Stimulated activated naive CD8-positive, alpha-beta T cell treated with anti-CD3 and anti-CD28 coated beads, Interleukin-15, amount 100 ng/mL, for 72 hours (primary cell): ENCODE results near the gene KAZN.

Source experiments
- ATAC-seq: fragments of 150-1000 bp; cut with Tn5 transposase; 2 replicates; pipeline ENCODE4 v1.10.0; 2021; ENCODE audit warnings: mild to moderate bottlenecking, moderate library complexity
- DNase-seq, 2 donors: peaks; one replicate each; pipeline ENCODE4 v3.0.0; 2021 to 2022
- H3K27ac Mint-ChIP-seq, 2 donors: one replicate each; pipeline ENCODE4 v1.8.0; 2022; ENCODE audit warnings: mild to moderate bottlenecking in 2 of 2, mixed read lengths in 2 of 2, moderate library complexity in 2 of 2
- H3K27me3 Mint-ChIP-seq: one replicate; pipeline ENCODE4 v1.8.0; 2022; ENCODE audit warnings: mixed read lengths
- H3K4me1 Mint-ChIP-seq: one replicate; pipeline ENCODE4 v1.8.0; 2022; ENCODE audit warnings: mild to moderate bottlenecking, mixed read lengths
- H3K4me3 Mint-ChIP-seq, 2 donors: one replicate each; pipeline ENCODE4 v1.8.0; 2022; ENCODE audit warnings: mild to moderate bottlenecking in 2 of 2, mixed read lengths in 2 of 2, moderate library complexity in 1 of 2
- H3K9me3 Mint-ChIP-seq, 2 donors: one replicate each; pipeline ENCODE4 v1.8.0; 2022; ENCODE audit warnings: mixed read lengths in 2 of 2

KAZN gene

DNA sequence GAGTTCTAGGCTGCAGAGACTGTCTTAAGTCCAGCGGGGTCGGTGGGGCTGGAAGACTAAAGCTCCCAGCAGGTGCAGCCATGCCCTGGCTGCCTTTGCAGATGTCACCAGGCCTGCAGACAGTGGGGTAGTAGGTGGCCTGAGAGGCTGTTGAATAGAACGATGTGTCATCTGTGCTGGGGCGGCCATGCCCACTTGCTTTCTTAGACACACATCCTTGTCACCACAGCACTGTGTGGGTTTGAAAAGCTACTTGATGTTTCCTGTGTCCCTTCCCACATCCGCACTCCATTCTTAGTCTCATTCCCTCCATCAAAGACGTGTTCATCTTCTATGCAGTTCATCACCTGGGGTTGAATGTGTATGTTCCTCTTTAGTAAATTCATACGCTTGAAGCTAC, 370.5 kb downstream of the KAZN start:
- peaks cover 0 to 6% of the 10 kb centered on the region in 2 donors for H3K9me3 Mint-ChIP-seq
- peak; percentile 99 for ATAC-seq

GRCh38 chr1:14970115-14970798, 371.8 kb downstream of the KAZN start:
- no peak for ATAC-seq
- H3K27me3 Mint-ChIP-seq: no peaks in the 10 kb centered on the region
- peak; percentile 2 to 20 for DNase-seq
- H3K9me3 Mint-ChIP-seq: peaks cover 0 to 10% of the 10 kb centered on the region in 2 donors
- peaks cover 23% of the 10 kb centered on the region for H3K4me1 Mint-ChIP-seq
- no peak overlapping the region for H3K4me3 Mint-ChIP-seq
- no peak overlapping the region for H3K27ac Mint-ChIP-seq

More for the DNA sequence above, 370.5 kb downstream of the KAZN start:
- Mint-ChIP-seq H3K4me1 (peaks cover 23% of the 10 kb centered on the region), H3K4me3 (peak overlapping the region; percentile 32 to 34), H3K27me3 (no peaks in the 10 kb centered on the region), H3K27ac (peak overlapping the region in 1 of 2 donors; percentile 57)
- peak; percentile 19 to 59 for DNase-seq

GRCh38 chr1:14970799-14971141, 372.3 kb downstream of the KAZN start:
- ATAC-seq: no peak
- no peak overlapping the region for H3K4me3 Mint-ChIP-seq
- H3K27me3 Mint-ChIP-seq: no peaks in the 10 kb centered on the region
- H3K4me1 Mint-ChIP-seq: peaks cover 23% of the 10 kb centered on the region
- no peak for DNase-seq
- no peak overlapping the region for H3K27ac Mint-ChIP-seq
- H3K9me3 Mint-ChIP-seq: peaks cover 0 to 10% of the 10 kb centered on the region in 2 donors

- no peaks in the 10 kb centered on the region for H3K27me3 Mint-ChIP-seq
- H3K4me1 Mint-ChIP-seq: peaks cover 23% of the 10 kb centered on the region
- peaks cover 0 to 10% of the 10 kb centered on the region in 2 donors for H3K9me3 Mint-ChIP-seq
- ATAC-seq (no peak), DNase-seq (no peak)
- no peak overlapping the region for H3K27ac Mint-ChIP-seq
- H3K4me3 Mint-ChIP-seq: no peak overlapping the region
These were observed 372.7 kb downstream of the KAZN start for GRCh38 chr1:14971221-14971620.

GRCh38 chr1:14972107-14972506, 373.6 kb downstream of the KAZN start:
- Mint-ChIP-seq H3K4me3 (no peak overlapping the region), H3K9me3 (peaks cover 0 to 10% of the 10 kb centered on the region in 2 donors), H3K4me1 (peaks cover 23% of the 10 kb centered on the region), H3K27ac (no peak overlapping the region), H3K27me3 (no peaks in the 10 kb centered on the region)
- ATAC-seq (no peak), DNase-seq (no peak)

- H3K4me3 Mint-ChIP-seq: no peak overlapping the region
- no peaks in the 10 kb centered on the region for H3K27me3 Mint-ChIP-seq
- DNase-seq: no peak
- ATAC-seq: no peak
- H3K9me3 Mint-ChIP-seq: peaks cover 0 to 10% of the 10 kb centered on the region in 2 donors
- H3K4me1 Mint-ChIP-seq: peaks cover 21% of the 10 kb centered on the region
- H3K27ac Mint-ChIP-seq: no peak overlapping the region
These were observed 375.3 kb downstream of the KAZN start for GRCh38 chr1:14973773-14974172.

- Mint-ChIP-seq H3K27me3 (no peaks in the 10 kb centered on the region), H3K4me1 (peaks cover 15% of the 10 kb centered on the region), H3K9me3 (peaks cover 0 to 10% of the 10 kb centered on the region in 2 donors), H3K27ac (no peak overlapping the region), H3K4me3 (no peak overlapping the region)
- ATAC-seq: no peak
- no peak for DNase-seq
These were observed 375.9 kb downstream of the KAZN start for GRCh38 chr1:14974361-14974760.

DNA sequence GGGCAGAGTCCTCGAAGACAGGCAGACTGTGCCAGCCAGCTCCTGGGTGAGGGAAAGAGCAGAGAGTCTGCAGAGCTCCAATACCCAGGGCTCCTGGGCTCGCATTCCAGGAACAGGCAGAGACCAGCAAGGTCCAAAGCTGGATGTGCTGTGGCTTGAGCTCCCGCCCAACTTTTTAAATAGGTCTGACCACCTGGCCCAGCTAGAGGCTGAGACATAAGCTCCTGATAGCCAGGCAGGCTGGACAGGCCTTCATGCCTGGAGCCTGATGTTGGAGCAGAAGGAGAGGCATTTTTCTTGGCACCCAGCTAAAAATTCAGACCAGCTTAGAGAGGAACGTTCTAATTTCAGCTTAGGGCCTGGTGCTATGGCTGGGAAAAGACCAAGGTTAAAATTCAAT, 376.6 kb downstream of the KAZN start:
- Mint-ChIP-seq H3K27me3 (no peaks in the 10 kb centered on the region), H3K4me1 (peaks cover 11% of the 10 kb centered on the region), H3K4me3 (no peak overlapping the region), H3K9me3 (peaks cover 0 to 10% of the 10 kb centered on the region in 2 donors), H3K27ac (no peak overlapping the region)
- ATAC-seq (no peak), DNase-seq (no peak)

DNA sequence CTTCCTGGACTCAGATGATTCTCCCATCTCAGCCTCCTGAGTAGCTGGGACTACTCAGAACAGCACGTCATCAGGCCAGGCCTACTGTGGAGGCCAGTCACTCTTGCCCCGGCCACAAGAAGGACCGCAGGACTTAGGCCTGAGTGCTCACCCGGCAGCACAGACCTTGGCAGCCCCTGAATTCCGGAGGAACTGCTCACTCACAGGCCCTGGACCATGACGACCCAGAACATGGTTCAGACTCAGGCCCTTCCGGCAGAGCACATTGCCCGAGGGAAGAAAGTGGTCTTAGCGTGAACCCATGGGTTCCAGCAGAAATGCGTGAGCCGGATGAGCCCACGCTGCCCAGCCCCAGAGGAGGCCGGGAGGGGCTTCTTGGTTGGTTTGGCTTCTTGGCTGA, 377.8 kb downstream of the KAZN start:
- no peak for DNase-seq
- Mint-ChIP-seq H3K27me3 (no peaks in the 10 kb centered on the region), H3K4me1 (peaks cover 6% of the 10 kb centered on the region), H3K27ac (no peak overlapping the region), H3K4me3 (no peak overlapping the region), H3K9me3 (peaks cover 0 to 10% of the 10 kb centered on the region in 2 donors)
- ATAC-seq: no peak

GRCh38 chr1:14977338-14977931, 378.9 kb downstream of the KAZN start:
- no peak for DNase-seq
- Mint-ChIP-seq H3K4me1 (no peaks in the 10 kb centered on the region), H3K27me3 (no peaks in the 10 kb centered on the region), H3K27ac (peak overlapping the region in 1 of 2 donors; percentile 59), H3K4me3 (no peak overlapping the region), H3K9me3 (peaks cover 0 to 10% of the 10 kb centered on the region in 2 donors)
- ATAC-seq: no peak

DNA sequence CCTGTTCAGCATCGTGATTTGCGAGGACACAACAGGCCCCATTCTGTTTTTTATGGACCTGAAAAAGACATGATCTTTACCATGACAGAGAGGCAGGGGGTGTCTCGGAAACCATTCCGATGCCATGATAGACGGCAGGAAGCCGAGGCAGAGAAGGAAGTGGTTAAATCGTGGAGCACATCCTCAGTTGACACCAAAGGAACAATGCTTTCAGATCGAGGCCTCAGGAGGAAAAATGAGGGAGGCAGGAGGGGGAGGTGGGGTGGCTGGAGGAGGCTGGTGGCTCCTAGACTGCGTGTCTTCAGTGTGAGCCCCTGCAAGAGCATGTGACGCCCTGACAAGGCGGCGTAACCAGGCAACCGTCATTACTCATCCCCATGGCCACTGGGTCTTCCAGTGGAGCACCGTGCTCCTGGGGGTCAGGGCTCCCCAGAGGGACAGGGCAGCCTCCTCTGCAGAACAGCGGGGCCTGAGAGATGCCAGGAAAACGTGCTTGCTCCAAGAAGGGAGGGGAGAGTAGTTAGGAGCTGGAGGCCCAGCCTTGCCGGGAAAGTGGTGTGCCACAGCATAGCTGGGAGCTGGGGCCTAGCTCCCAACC, 382.2 kb downstream of the KAZN start:
- H3K4me1 Mint-ChIP-seq: no peaks in the 10 kb centered on the region
- DNase-seq: no peak
- H3K27ac Mint-ChIP-seq: no peak overlapping the region
- H3K9me3 Mint-ChIP-seq: no peaks in the 10 kb centered on the region
- H3K4me3 Mint-ChIP-seq: no peak overlapping the region
- ATAC-seq: no peak
- H3K27me3 Mint-ChIP-seq: no peaks in the 10 kb centered on the region

DNA sequence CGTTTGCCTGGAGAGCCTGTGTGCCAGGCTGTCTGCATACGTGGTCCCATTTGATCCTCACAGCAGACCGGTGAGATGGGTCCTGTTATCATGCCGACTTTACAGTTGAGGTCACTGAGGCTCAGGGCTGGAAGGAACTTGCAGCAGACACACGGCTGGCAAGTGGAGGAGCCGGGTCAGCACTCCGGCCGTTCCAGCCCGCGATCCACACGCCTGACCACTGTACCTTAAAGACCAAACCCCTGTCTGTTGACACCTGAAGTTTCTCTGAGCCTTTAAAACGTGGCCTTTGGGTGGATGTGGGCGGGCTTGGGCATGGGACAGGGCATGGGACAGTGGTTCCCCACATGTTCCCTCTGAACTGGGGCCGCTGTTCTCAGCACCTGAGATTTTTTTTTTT, 383.5 kb downstream of the KAZN start:
- H3K27ac Mint-ChIP-seq: no peak overlapping the region
- no peak overlapping the region for H3K4me3 Mint-ChIP-seq
- DNase-seq (no peak), ATAC-seq (no peak)
- H3K9me3 Mint-ChIP-seq: no peaks in the 10 kb centered on the region
- no peaks in the 10 kb centered on the region for H3K4me1 Mint-ChIP-seq
- no peaks in the 10 kb centered on the region for H3K27me3 Mint-ChIP-seq

DNA sequence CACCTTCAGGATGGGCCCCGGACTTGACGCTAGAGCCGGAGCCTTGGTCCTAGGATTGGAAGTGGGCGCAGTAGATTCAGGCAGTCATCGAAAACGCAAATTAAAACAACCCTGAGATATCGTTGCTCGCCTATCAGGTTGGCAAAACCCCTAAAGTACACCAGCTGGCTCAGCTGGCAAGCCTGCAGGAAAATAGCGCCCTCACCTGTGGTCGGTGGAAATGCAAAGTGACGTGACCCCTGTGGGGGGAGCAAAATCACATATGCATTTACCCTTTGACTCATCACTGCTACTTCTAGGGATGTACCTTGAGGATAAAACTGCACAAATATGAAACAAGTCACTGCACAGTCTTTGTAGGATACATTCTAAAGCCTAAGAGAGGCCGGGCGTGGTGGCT, 384.8 kb downstream of the KAZN start:
- Mint-ChIP-seq H3K9me3 (no peaks in the 10 kb centered on the region), H3K27ac (no peak overlapping the region), H3K4me1 (no peaks in the 10 kb centered on the region), H3K4me3 (no peak overlapping the region), H3K27me3 (no peaks in the 10 kb centered on the region)
- no peak for DNase-seq
- no peak for ATAC-seq

- no peaks in the 10 kb centered on the region for H3K27me3 Mint-ChIP-seq
- H3K4me3 Mint-ChIP-seq: no peak overlapping the region
- H3K27ac Mint-ChIP-seq: no peak overlapping the region
- ATAC-seq: no peak
- H3K9me3 Mint-ChIP-seq: no peaks in the 10 kb centered on the region
- no peak for DNase-seq
- H3K4me1 Mint-ChIP-seq: no peaks in the 10 kb centered on the region
These were observed 387.7 kb downstream of the KAZN start for GRCh38 chr1:14986168-14986567.

DNA sequence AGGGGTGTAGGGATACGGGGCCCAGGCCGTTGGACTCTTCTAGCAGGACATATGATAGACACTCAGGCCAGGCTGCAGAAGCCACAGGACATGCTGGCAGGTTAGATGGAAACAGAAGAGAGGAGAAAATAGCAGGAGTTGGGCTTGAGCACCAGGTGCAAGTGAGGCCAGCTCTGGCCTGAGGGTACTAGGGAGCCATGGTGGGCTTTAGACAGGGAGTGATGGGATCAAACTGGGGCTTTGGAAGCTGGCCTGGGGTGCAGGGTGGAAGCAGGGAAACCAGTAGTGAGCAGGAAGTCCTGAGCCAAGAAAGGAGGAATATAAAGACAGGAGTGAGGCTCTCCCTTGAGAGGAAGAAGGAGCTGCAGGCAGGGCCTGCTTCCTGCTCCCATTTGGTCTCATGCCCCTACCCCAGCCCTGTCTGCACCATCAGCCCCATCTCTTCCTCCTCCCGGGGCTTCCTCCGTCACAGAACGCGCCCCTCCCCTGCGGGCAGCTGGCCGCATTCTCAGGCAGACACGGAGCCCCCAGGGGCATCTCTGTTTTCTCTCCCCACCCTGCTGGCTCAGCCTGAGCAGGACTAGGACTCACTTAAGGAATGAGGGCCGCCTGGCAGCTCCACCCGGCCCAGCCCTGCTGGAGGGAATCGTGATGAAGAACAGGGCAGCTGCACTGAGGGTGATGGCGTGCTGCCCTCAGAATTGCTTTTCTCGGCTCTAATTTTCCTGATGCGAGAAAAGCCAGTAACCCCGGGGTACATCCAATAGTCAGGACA, 389.5 kb downstream of the KAZN start:
- Mint-ChIP-seq H3K9me3 (no peaks in the 10 kb centered on the region), H3K4me1 (no peaks in the 10 kb centered on the region), H3K4me3 (no peak overlapping the region), H3K27ac (no peak overlapping the region), H3K27me3 (no peaks in the 10 kb centered on the region)
- ATAC-seq (no peak), DNase-seq (no peak)

DNA sequence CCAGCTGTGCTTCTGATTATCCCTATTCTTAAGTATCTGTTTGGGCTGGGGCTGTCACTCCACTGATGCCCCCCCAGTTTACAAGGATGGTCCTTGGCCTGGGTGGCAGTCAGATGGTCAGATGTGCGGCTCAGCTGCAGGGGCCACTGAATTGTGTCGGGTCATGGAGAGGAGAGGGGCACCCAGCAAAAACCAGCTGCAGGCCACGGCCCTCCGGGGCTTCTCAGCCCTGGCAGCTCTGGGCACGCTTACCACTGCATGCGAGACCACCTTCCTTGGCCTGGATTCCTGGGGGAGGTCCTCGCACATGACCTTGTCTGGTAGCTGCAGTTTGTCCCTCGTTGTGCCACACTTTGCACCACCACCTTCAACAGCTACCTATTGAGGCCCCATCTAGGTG, 390.2 kb downstream of the KAZN start:
- H3K27me3 Mint-ChIP-seq: no peaks in the 10 kb centered on the region
- ATAC-seq (no peak), DNase-seq (no peak)
- H3K4me1 Mint-ChIP-seq: no peaks in the 10 kb centered on the region
- H3K27ac Mint-ChIP-seq: no peak overlapping the region
- no peaks in the 10 kb centered on the region for H3K9me3 Mint-ChIP-seq
- no peak overlapping the region for H3K4me3 Mint-ChIP-seq
